GM19438 (cell line): ENCODE data around the gene HOMER3.

Source experiments
- ATAC-seq: cut with Tn5 transposase; IDR thresholded peaks from one replicate; pipeline ENCODE4 v1.9.1; 2021; ENCODE audit warnings: low read depth; ENCODE audit not compliant: unreplicated experiment

HOMER3 gene

GRCh38 chr19:18940769-18941627 is at the start of gene HOMER3:
TSS of gene HOMER3 (minus strand) at chr19:18941217. CDS start at chr19:18938982, 2,235 bp downstream.
- no peak for ATAC-seq

GRCh38 chr19:18990128-18990708 is 49.2 kb upstream of the HOMER3 start:
- ATAC-seq, result no peak

- no peak for ATAC-seq
Measured at GRCh38 chr19:18989316-18989715, 48.3 kb upstream of the HOMER3 start.

GRCh38 chr19:18987456-18987855 is 46.4 kb upstream of the HOMER3 start:
- ATAC-seq, result no peak

- no peak for ATAC-seq
Measured at GRCh38 chr19:18985257-18985656, 44.2 kb upstream of the HOMER3 start.

- ATAC-seq, result no peak
Measured at GRCh38 chr19:18984251-18984650, 43.2 kb upstream of the HOMER3 start.

- ATAC-seq, result no peak
Measured at GRCh38 chr19:18982669-18983068, 41.7 kb upstream of the HOMER3 start.

GRCh38 chr19:18980432-18981020 is 39.5 kb upstream of the HOMER3 start:
- no peak for ATAC-seq

GRCh38 chr19:18978616-18979015 is 37.6 kb upstream of the HOMER3 start:
- ATAC-seq, result no peak

GRCh38 chr19:18975869-18976268 is 34.9 kb upstream of the HOMER3 start:
- ATAC-seq, result no peak

GRCh38 chr19:18975011-18975410 is 34.0 kb upstream of the HOMER3 start:
- no peak for ATAC-seq

GRCh38 chr19:18972851-18973250 is 31.8 kb upstream of the HOMER3 start:
- no peak for ATAC-seq

- no peak for ATAC-seq
Measured at GRCh38 chr19:18972301-18972811, 31.3 kb upstream of the HOMER3 start.

- ATAC-seq, result no peak
Measured at GRCh38 chr19:18969931-18970659, 29.1 kb upstream of the HOMER3 start.

- no peak for ATAC-seq
Measured at GRCh38 chr19:18967358-18968146, 26.5 kb upstream of the HOMER3 start.

GRCh38 chr19:18966307-18966706 is 25.3 kb upstream of the HOMER3 start:
- ATAC-seq, result no peak

GRCh38 chr19:18964121-18964520 is 23.1 kb upstream of the HOMER3 start:
- ATAC-seq, result no peak

- no peak for ATAC-seq
Measured at GRCh38 chr19:18961767-18962620, 21.0 kb upstream of the HOMER3 start.

- ATAC-seq, result no peak
Measured at GRCh38 chr19:18960370-18960769, 19.4 kb upstream of the HOMER3 start.
